Esophagus muscularis mucosa (tissue), 4 donors: ENCODE data around the gene GNAO1.

Experiments
- EP300 ChIP-seq: sonication (generic); formaldehyde crosslinking; IDR thresholded peaks from one replicate; pipeline ENCODE4 v1.6.1; 2017; ENCODE audit warnings: antibody characterized with exemption
- POLR2A ChIP-seq: fragments of 450-650 bp; IDR thresholded peaks from one replicate; pipeline ENCODE4 v1.6.1; 2017; ENCODE audit warnings: antibody characterized with exemption, moderate library complexity, mild to moderate bottlenecking, low read depth
- POLR2AphosphoS5 ChIP-seq, 2 donors: sonication (generic); formaldehyde crosslinking; IDR thresholded peaks; one replicate each; pipeline ENCODE4 v1.6.1; 2017; ENCODE audit warnings: antibody characterized with exemption in 2 of 2
- TF ChIP-seq, protein P1 (sequence below), 3 experiments: fragments of 200-600 bp in 2 of 3; fragments of 450-650 bp in 1 of 3; sonication (generic) in 2 of 3; IDR thresholded peaks; one replicate each; pipeline ENCODE4 v1.5.1; 2017 to 2019; ENCODE audit warnings: antibody characterized with exemption in 3 of 3, mild to moderate bottlenecking in 2 of 3, moderate library complexity in 1 of 3

DNA sequence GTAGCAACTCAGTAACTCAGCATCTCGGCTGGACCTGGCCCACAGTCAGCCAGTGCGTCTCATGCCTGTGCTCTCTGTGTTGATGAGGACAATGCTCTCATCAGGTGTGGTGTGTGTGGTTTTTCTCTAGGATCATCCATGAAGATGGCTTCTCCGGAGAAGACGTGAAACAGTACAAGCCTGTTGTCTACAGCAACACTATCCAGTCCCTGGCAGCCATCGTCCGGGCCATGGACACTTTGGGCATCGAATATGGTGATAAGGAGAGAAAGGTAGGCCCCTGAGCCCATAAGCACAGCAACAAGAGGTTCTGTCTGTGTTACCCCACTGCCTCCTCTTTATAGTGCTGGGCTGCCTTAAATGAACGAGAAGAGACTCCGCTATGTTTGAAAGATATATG lies 84.5 kb downstream of the GNAO1 start:
- TF ChIP-seq, protein P1, sequence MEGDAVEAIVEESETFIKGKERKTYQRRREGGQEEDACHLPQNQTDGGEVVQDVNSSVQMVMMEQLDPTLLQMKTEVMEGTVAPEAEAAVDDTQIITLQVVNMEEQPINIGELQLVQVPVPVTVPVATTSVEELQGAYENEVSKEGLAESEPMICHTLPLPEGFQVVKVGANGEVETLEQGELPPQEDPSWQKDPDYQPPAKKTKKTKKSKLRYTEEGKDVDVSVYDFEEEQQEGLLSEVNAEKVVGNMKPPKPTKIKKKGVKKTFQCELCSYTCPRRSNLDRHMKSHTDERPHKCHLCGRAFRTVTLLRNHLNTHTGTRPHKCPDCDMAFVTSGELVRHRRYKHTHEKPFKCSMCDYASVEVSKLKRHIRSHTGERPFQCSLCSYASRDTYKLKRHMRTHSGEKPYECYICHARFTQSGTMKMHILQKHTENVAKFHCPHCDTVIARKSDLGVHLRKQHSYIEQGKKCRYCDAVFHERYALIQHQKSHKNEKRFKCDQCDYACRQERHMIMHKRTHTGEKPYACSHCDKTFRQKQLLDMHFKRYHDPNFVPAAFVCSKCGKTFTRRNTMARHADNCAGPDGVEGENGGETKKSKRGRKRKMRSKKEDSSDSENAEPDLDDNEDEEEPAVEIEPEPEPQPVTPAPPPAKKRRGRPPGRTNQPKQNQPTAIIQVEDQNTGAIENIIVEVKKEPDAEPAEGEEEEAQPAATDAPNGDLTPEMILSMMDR (IDR thresholded peaks at IDR 0.05): no peak
- TF ChIP-seq POLR2AphosphoS5 (IDR thresholded peaks at IDR 0.05) (no peak), POLR2A (no peak), EP300 (no peak)
